GM21360 (cell line): ENCODE data around the gene ZNF624.

Source experiments
- ATAC-seq: cut with Tn5 transposase; IDR thresholded peaks from one replicate; pipeline ENCODE4 v1.9.1; 2021; ENCODE audit warnings: mild to moderate bottlenecking, moderate library complexity; ENCODE audit not compliant: unreplicated experiment

ZNF624 gene

DNA sequence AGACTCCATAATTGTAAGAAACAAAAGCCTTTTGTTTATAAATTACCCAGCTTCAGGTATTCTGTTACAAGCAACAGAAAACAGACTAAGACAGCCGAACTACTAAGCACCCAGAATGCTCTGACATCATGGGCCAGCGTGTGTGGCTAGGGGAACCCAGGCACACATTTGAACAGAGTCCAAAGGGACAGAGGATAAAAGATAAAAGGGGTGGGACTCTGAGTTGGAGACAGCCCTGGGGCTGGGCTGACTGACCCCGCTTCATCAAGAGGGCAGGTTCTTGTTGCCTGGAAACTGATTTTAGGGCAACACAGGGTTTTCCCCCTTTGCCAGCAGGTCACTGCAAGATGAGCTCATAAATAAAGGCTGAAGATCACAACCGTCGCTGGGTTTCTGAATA lies 54.1 kb downstream of the ZNF624 start:
- no peak for ATAC-seq

DNA sequence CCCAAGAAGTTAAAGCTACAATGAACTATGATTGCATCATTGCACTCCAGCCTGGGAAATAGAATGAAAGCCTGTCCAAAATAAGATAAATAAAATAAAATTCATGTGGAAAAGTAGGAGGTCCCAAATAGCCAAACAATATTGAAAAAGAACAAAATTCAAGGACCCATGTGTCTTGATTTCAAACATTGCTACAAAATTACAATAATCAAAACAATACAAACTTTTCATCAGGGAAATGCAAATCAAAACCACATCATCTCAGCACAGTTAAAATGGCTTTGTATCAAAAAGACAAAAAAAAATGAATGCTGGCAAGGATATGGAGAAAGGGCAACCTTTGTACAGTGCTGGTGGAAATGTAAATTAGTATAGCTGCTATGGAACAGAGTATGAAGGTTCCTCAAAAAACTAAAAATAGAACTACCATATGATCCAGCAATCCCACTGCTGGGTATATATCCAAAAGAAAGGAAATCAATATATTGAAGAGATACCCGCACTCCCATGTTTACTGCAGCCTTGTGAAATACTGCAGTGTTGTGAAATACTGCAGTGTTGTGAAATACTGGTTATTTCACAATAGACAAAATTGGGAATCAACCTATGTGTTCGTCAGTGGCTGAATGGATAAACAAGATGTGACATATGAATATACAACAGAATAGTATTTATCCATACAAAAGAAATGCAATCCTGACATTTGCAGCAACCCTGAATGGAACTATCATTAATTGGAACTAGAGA lies 60.1 kb downstream of the ZNF624 start:
- ATAC-seq = no peak

DNA sequence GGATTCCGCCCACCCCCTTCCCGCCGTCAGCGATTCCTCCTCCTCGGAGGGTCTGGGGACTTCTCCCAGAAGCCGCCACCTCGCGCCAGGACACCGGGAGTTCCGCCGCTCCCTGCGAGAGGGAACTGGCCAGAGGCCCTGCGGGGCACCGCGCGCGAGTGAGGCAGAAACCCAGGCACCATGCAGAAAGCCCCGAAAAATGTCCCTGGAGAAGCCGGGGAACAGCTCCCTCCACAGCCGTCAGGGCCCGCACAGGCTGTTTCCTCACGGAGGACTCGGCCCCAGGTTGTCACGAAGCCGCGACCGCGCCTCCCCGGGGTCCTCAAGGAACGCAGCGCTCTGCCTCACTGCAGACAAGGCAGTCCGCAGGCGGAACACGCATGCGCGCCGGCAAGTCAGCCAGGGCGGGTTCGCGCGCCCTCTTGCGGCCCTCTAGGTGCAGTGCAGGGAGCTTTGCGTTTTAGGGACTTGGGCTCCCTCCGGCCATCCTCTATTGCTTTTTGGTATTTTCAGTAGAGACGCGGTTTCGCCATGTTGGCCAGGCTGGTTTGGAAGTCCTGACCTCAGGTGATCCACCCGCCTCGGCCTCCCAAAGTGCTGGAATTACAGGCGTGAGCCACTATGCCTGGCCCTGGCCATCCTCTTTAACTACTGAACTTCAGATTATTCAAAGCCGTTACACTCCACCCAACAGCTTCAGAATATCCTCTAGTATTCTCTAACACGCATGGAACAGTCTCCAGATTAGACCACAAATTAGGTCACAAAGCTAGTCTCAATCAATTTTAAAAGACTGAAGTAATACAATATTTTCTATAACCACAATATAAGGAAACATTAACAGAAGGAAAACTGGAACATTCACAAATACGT lies 64.3 kb downstream of the ZNF624 start:
- ATAC-seq = peak; percentile 67

DNA sequence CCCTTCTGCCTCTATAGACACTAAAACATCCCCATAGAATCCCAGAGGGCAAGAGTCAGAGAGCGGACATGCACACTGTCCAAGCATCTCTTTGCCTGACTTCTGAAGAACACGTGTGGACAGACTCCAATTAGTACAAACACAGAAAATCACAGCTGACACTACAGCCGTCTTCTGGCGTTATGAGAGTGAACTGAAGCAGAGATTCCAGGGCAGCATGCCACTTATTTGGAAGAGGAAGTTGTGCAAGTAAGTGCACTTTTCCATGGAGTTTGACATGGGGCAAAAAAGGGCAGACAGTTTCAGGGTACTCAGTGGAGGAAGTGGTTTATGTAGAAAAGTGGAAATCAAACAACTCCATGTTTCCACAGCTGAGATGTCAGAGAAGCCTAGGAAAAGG lies 67.9 kb downstream of the ZNF624 start:
- ATAC-seq = no peak

DNA sequence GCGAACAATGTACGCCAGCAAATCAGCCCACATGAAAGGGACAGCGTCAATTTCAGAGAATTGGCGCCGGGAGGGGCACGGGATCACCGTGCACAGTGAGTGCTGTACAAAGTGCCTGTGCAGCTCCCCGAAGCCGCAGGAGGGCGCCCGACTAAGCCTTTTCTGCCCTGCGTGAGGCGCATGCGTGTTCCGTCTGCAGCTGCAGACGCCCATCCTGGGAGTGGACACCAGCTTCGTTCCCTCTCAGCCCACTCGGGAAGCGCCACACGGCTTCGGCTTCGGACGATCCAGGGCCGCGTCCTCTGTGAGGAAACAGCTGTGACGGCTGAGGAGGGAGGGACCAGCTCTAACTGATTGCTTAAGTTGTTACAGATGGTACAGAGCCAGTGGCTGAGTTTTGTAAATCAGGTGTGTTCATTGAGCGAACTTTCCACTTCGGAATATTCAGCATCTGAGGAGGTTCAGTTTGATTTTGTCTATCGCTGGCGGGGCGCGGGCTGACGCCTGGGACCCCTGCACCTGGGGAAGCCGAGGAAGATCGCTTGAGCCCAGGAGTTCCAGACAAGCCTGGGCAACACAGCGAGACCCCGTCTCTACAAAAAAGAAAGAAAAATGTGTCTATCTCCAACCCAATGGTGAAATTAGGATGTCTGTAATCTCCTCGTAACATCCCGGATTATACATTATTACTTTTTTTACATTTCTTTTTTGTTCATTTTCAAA lies 69.2 kb downstream of the ZNF624 start:
- ATAC-seq = no peak

DNA sequence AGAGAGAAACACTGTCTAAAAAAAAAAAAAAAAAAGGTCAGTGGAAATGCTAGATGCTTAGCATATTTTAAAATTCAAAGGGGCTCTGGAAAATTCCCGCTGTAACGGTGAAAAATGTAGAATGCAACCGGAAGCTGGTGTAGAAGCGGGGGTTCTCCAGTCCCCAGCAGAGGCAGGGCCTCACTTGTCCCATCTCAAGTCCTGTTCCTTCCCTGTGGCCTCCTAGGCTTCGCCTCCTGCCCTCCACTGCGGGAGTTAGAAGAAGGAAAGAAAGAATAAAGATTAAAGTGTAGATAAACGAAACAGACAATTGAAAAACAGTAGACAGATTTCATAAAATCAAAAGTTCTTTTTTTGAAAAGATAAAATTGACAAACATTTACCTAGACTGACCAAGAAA lies 69.9 kb downstream of the ZNF624 start:
- no peak for ATAC-seq

DNA sequence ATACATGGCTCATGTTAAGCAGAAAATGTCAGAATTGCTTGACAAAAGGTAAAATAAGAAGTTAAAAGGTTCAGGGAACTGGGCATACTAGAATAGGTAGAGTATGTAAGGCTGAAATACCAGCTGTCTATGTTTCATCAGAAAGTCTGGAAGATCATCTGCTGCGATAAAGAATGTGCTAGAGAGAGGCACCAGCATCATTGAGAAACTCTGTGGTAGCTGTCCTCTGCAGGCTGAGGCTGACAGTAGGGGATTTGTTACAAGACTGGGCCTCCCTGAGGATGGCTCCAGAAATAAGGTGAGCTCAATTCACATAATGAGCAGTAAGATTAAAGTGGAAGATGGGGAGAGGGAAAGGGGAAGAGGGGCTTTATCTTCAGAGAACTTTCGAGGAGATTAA lies 80.2 kb downstream of the ZNF624 start:
- no peak for ATAC-seq
